ENCODE results near the gene PI4KA.
"Not testable (repeated sequence)": the region's sequence is repeated elsewhere in the genome, so short reads cannot be mapped to it uniquely, and the experiment has no call there.

The PI4KA gene

DNA sequence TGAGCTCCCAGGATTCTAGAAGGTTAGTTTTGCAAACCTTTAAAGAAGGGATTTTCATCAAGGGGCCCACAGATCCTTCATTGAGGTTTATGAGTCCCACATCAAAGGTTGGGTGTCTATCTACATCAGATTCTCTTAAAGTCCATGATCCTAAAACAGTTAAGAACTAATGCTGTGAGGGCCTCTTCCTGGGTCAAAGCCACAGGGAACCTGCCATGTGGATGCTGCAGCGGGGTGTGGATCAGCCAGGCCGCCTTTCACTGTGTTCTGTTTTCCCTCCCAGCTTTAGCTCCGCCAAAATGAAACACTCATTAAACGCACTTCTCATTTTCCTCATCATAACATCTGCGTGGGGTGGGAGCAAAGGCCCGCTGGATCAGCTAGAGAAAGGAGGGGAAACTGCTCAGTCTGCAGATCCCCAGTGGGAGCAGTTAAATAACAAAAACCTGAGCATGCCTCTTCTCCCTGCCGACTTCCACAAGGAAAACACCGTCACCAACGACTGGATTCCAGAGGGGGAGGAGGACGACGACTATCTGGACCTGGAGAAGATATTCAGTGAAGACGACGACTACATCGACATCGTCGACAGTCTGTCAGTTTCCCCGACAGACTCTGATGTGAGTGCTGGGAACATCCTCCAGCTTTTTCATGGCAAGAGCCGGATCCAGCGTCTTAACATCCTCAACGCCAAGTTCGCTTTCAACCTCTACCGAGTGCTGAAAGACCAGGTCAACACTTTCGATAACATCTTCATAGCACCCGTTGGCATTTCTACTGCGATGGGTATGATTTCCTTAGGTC, 79.4 kb downstream of the PI4KA start:
- H3K4me3 ChIP-seq (ENCODE audit: low read depth, low read length) = no peak overlapping the region

DNA sequence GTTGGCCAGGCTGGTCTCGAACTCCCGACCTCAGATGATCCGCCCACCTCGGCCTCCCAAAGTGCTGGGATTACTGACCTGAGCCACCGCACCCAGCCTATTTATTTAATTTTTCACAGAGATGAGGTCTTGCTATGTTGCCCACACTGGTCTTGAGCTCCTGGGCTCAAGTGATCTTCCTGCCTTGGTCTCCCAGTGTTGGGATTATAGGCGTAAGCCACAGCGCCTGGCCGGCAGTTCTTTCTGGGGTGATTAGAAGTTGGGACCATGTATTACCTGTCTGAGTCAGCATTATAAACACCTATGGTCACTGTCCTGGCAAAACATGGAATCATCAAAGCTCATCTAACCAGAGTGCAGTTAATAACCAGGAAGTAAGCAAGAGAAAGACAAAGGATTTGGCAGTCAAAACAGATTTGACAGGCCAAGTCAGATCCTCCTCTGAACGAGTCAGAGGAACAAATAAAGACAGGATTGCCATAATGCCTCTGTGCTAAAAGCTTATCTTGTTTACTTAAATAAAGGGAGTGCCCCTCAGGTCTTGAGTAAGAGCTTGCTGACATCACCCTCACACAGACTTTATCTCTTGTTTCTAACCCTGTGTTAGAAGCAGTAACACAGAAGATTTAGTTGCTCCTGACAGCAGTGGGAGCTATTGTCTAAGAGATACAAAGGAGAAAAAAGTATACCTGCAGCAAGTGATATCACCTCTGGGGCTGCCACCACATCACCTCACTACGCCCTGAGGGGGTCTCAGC, 81.0 kb downstream of the PI4KA start:
- no peak overlapping the region for H3K4me3 ChIP-seq (ENCODE audit: low read depth, low read length)

DNA sequence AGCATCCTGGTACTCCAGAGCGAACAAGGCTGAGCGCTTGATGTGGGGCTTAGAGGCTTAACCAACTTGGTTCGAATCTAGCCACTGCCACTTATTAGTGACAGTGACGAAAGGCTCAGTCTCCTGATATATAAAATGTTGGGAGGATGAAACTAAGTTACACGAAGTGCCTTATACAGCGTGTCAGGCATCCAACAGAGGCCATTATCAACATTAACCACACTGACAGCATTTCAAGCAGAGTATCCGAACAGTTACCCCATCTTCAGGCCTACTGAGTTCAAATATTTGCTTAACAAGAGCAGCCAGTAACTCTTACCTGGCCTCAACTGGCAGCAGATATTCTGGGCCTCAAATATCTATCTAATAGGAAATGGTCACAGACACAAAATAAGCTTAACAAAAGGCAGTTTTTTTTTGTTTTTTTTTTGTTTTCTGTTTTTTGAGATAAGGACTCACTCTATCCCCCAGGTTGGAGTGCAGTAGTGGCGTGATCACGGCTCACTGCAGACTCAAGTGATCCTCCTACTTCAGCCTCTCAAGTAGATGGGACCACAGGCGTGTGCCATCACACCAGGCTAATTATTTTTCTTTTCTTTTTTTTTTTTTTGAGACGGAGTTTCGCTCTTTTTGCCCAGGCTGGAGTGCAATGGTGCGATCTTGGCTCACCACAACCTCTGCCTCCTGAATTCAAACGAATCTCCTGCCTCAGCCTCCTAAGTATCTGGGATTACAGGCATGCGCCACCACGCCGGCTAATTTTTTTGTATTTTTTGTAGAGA, 81.8 kb downstream of the PI4KA start:
- H3K4me3 ChIP-seq (ENCODE audit: low read depth, low read length) = no peak overlapping the region

DNA sequence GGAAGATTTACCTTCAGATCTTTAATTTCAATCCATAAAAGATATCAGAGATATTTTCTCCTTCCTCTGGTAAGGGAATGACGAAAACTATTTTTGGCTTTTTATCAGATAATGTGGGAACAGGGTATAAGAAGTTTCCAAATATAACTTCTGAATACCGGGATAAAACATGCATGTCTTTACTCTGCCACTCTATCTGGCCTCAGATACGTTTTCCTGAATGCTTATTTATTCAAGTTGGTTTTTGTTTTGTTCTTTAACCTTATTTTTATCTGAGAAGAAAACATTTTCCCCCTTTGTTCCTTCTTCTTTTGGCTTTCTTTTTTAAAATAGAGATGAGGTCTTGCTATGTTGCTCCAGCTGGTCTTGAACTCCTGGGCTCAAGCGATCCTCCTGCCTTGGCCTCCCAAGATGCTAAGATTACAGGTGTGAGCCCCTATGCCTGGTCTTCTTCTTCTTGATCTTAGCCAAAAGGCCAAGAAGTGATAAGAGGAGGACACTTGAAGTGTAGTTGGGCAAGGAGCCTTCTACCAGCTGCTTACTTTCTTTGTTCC, 83.2 kb downstream of the PI4KA start:
- H3K4me3 ChIP-seq (ENCODE audit: low read depth, low read length) = no peak overlapping the region

DNA sequence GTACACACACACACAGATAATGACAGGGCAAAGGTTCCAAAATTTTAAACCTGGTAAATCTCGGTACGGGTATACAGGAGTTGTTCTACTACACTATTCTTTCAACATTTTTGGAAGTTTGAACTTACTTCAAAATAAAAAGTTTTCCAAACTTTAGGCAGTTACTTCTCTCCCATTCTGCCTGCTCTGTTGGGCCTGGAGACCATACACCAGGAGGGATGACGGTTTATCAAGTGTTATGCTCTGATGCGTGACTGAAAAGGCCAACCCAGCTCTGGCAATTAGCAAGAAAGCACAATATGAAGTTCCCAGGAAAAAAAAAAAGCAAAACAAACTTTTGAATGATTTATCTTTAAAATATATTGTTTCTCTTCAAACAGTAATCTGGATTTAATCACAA, 83.7 kb downstream of the PI4KA start:
- no peak overlapping the region for H3K4me3 ChIP-seq (ENCODE audit: low read depth, low read length)

DNA sequence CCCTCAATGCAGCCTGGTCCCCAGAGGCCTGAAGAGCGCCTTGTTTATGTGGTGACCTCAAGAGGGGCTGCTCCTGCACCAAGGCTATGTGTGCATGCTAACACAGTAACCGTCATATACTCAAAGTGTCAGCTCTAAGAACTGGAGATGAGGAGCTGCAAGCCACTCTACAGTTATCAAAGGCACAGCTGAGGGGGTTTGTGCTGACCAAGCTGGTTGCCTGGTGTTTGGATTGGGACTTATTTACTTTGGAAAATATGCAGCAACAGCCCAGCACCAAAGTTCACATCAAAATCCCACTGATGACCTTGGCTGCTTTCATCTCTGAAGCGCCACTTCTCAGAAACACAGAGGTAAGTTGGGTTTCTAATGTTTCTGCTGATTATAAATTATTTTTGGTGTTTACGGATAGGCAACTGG, 84.8 kb downstream of the PI4KA start, which contains the start of gene SERPIND1:
TSS of gene SERPIND1 (plus strand) at position 321 of the 420 bp plus-strand sequence. CDS start 5,200 bp downstream, outside the sequence.
- no peak within 1 kb of the TSS for H3K4me3 ChIP-seq (ENCODE audit: low read depth, low read length)

DNA sequence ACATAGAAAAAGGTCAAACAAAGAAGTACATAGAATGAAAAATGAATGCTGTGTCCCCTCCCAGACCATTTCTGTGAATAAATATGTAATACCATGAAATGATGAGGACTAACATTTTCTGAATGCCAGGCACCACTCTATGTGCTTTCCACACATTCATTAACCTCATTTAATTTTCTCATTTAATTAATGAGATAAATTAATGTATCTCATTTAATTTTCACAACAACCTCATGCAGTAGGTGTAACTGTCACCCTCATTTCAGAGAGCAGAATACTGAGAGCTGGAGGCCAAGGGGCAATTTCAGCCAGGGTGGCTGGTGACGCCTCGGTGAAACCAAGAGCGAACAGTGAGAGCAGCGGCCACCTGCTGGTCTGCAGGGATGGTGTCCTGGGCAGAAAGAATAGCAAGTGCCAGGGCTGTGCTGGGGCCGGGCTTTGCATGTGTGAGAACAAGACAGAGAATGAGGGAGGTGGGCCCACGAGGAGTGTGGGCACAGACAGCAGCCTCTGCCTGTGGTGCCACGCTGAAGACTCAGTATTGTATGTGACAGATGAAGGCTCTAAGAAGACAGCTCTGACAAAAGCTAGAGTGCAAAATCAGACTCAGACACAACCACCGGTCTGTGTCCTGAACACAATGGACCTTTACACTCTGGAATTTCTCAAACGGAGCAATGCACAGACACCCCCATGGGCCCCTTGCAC, 86.5 kb downstream of the PI4KA start:
- no peak overlapping the region for H3K4me3 ChIP-seq (ENCODE audit: low read depth, low read length)

DNA sequence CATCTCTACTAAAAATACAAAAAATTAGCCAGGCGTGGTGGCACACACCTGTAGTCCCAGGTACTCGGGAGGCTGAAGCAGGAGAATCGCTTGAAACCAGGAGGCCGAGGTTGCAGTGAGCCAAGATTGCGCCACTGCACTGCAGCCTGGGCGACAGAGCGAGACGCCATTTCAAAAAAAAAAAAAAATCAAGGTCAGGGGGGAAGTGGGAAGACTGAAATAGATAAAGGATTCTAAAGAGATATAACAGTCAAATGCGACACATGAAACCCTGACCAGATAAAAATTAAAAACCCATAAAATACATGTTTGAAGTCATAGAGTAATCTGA, 89.2 kb downstream of the PI4KA start:
- H3K4me3 ChIP-seq (ENCODE audit: low read depth, low read length) = not testable (repeated sequence)

DNA sequence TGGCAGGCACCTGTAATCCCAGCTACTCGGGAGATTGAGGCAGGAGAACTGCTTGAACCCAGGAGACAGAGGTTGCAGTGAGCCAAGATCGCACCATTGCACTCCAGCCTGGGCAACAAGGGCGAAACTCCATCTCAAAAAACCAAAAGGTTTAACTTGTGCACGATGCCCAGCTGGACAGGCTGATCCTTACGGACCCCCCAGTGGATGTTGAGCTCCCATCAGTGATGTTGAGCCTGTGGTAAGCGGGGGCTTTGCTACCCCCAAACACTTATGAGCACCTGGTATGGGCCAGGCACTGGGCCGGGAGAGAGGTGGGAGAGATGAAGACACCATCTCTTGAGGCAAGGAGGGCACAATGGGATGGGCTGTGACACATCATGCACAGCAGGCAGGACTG, 92.1 kb downstream of the PI4KA start:
- H3K4me3 ChIP-seq (ENCODE audit: low read depth, low read length) = no peak overlapping the region

DNA sequence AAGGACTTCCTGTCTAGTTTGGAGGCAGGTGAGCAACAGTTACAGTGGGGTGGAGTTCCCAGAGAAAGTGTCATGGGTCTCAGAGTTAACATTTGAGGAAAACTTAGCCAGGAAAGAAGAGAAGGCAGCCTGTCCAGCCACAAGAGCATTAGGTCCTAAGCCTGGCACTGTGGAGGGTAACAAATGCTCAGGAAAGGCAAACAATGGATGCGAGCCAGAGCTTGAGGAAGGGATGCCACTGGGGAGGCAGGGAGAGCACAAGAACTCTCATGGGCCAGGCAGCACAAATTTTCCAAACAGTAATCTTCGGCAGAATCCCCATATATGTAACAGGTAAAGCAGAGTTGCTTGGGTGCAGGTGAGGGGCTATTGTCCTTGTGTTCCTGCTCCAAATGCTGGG, 92.7 kb downstream of the PI4KA start:
- no peak overlapping the region for H3K4me3 ChIP-seq (ENCODE audit: low read depth, low read length)

DNA sequence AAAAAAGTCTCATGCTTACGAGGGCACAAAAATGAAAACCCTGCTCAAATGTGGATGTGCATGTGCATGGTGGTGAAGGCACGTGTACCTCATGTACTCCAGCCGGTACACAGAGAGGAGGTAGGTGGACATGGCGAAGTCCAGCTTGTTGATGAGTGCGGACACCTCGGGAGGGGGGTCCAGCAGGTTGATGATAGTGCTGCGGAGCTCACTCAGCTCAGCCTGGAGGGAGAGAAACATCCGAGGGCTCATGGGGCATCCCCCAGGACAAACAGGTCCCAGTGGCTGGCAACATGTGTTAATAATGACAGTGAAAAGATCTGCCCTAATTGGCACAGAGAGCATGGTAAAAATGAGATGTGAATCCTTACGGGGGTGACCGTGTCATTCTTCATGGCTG, 93.9 kb downstream of the PI4KA start:
- no peak overlapping the region for H3K4me3 ChIP-seq (ENCODE audit: low read depth, low read length)

DNA sequence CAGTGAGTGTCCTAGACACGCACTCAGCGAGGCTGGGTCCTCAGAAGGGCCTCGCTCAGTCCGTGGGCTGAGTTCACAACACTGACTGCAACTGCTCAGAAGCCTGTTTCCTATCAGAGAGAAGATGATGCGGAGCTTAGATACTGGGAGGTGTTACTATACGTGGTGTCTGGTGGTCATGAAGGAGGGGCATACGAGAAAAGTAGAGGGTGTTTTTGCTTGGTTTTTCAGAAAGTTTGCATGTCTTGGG, 94.2 kb downstream of the PI4KA start:
- no peak overlapping the region for H3K4me3 ChIP-seq (ENCODE audit: low read depth, low read length)

DNA sequence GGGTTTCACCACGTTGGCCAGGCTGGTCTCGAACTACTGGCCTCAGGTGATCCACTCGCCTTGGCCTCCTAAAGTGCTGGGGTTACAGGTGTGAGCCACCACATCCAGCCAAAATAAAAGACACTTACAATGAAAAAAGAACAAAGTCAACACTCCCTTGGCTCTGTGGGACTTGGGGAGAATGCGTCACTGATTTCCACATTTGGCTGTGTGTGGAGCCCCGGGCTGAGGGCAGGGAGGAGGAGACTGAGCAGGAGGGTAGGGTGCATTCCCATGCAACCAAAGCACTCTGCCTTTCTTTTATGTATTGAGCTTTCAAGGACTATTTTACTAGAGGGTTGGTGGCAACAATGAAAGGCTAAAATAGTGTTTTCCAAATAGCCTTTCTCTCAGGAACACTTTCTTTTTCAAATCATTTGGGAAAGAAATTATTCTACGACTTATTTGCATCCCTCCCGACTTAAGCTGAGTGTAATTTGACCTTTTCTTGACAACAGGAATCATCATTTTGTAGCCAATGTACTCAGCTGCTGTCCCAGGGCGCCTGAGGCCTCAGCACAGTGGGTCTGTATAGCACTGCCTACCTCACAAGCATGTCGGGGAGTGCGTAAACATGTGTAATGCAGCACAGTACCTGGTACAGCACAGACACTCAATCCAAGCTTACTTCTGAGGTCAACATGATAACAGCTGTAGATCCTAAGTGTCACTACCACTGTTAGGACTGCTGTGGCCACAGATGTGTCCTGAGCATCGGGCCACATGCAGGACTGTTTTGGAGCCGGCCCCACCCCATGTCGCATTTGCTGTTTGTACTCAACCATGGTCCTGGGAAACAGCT, 94.8 kb downstream of the PI4KA start:
- no peak overlapping the region for H3K4me3 ChIP-seq (ENCODE audit: low read depth, low read length)

DNA sequence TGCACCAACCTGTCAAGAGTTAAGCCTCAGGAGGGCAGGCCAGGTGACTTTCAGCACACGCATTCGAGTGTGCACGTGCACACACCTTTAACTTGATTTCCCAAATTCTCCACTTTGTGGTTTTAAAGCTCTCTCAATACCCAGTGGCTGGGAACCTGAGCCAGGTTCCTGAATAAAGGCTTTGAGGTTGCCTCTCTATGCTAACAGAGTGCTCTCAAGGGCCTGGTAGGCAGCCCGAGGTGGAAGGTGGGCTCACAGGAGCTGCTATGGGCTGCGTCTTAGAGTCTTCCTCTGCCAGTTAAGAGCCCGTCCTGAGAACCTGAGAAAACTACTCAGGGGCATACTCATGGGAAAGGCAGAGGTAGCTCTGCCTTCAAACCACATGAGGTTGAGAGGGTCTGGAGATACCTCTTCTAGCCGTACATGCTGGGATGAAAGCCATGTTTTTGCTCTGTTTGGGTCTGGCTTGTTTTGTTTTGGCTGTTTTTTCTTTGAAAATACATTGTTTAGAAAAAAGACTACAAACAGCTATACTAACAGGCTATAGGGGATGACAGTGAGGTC, 96.3 kb downstream of the PI4KA start:
- H3K4me3 ChIP-seq (ENCODE audit: low read depth, low read length) = no peak overlapping the region

DNA sequence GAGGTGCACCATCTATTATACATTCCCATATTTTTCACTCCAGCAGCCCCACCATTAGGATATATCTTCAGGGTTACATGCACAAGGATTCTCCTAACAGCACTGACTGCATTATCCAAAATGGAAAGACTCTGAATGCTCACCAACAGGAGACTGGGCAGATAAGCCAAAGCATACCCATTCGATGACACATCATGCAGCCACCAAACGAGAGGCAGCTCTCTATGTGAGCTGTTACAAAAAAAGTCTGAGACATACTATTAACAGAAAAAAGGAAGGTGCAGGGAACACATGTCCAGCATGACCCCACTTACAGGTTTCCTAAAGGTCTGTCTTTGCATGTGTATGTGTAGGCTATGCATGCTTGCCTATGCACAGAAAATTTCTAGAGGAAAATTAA, 97.1 kb downstream of the PI4KA start:
- no peak overlapping the region for H3K4me3 ChIP-seq (ENCODE audit: low read depth, low read length)

DNA sequence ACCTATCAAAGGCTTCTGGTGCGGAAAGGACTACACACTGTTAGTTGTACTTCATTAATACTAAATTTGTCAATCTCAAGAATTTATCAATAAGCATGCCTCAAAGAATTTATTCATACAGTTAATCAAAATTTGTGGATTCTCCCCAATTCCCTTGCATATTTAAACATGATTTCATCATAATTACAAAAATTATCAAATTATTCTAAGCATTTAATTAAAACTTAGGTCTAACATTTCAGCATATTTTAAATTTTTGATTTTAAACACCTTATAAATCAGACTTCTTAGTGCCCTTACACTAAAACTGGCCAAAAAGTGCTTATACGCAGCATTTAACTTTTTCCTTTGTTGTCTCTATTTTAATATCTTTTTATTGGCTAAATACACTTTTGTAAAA, 98.5 kb downstream of the PI4KA start:
- no peak overlapping the region for H3K4me3 ChIP-seq (ENCODE audit: low read depth, low read length)

DNA sequence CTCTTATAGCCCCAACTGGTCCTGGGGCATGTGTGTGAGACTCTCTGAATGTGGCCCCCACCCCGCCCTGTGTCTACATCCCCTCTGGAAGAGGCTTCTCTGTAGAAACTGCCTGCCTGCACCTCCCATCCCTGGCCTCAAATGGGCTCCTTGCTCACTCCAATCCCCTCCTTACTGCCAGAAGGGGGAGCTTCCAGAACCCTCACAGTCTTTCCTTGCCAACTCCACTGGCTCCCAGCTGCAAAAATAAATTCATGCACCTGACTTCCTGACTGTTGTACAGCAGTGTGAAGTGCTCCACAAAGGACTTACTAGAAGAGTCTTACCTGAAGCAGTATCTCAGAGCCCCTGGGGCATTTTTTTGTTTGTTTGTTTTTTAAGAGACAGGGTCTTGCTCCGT, 99.9 kb downstream of the PI4KA start:
- H3K4me3 ChIP-seq (ENCODE audit: low read depth, low read length) = no peak overlapping the region

DNA sequence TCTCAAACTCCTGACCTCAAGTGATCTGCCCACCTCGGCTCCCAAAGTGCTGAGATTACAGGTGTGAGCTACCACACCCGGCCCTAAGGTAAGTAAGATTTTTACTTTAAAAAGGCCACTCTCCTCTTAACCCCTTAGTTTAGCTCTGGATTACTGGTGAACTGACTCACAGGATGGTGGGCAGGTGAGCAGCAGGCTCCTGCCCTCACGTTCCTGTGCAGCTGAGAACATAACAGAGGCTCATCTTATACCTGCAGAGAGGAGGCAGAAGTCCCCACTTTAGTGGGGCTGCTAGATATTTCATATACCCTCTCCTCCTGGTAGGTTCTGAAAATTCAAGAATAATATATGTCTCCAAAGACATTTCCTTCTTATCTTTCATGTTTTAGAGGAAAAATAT, 101.8 kb downstream of the PI4KA start:
- H3K4me3 ChIP-seq (ENCODE audit: low read depth, low read length) = no peak overlapping the region

DNA sequence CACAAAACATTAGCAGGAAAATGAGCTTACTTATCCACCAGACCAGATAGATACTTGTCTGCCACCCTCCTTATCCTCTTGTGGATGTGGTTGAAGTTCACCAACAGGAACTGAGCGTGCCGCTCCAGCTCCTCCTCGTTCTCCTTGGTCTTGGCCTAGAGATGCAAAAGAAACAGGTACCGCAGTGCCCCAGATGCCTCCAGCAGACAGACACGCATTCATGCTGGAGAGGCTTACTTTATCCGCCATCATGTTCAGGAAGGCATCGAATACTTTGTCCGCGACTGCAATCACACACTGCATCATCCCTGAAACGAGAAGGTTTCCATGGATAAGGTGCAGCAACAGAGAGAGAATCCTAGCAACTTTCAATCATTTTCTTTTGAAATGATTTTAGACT, 105.7 kb downstream of the PI4KA start:
- no peak overlapping the region for H3K4me3 ChIP-seq (ENCODE audit: low read depth, low read length)

Data from iPS-11a (cell line).